Thyroid gland (tissue), 4 donors: ENCODE data around the gene OR7C2.

Source experiments
- CTCF ChIP-seq, 6 experiments: fragments of 200-600 bp in 3 of 6; fragments of 450-650 bp in 3 of 6; sonication (generic) in 3 of 6; IDR thresholded peaks; one replicate each; pipeline ENCODE4 v1.5.1; 2016 to 2019; ENCODE audit warnings: antibody characterized with exemption in 6 of 6, mild to moderate bottlenecking in 2 of 6, inconsistent platforms in 1 of 6, moderate library complexity in 1 of 6
- POLR2A ChIP-seq, 2 donors: fragments of 450-650 bp; IDR thresholded peaks; one replicate each; pipeline ENCODE4 v1.6.1; 2017; ENCODE audit warnings: antibody characterized with exemption in 2 of 2, mild to moderate bottlenecking in 2 of 2, moderate library complexity in 1 of 2

DNA sequence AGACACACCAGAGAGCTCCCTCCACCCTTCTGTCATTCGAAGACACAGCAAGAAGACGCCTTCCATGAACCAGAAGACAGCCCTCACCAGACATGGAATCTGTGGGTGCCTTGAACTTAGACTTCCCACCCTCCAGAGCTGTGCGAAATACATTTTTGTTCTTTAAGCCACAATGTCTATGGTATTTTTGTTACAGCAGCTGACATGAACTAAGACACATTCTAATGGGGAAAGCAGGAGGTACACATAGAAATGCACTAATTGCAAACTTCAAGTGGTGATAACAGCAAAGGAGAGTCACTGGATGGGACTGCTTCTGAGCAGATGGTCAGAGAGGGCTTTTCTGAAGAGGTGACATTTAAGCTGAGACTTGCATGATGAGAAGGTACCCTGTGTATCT lies 16.2 kb downstream of the OR7C2 start:
- no peak for TF ChIP-seq CTCF (IDR thresholded peaks at IDR 0.05)
- no peak for TF ChIP-seq POLR2A (IDR thresholded peaks at IDR 0.05)
